OCI-LY7 (cell line): ENCODE data around the gene IGDCC3. TPM values are rescaled to one million over a fixed set of nuclear protein-coding genes. Genes with fewer than 3 reads are reported as not detected.

Source experiments
- BruUV-seq: library from RNA; stranded (reverse); fragments of 400-500 nt; replicated peaks from 2 replicates; lab custom pipeline; 2021; lab: Mats Ljungman, UMichigan
- CTCF ChIA-PET: fragments of 300-600 bp; sonication (Branson Sonifier 250); formaldehyde crosslinking; loops from one replicate; lab custom pipeline; 2022; ENCODE audit warnings: antibody characterized with exemption; ENCODE audit not compliant: unreplicated experiment; lab: Charles Lee
- POLR2A ChIA-PET: fragments of 300-600 bp; sonication (Branson Sonifier 250); formaldehyde crosslinking; loops from one replicate; lab custom pipeline; 2022; ENCODE audit warnings: antibody characterized with exemption; lab: Charles Lee
- DNase-seq: peaks from one replicate; pipeline ENCODE4 v3.0.0-alpha.2; 2015; ENCODE audit warnings: low spot score
- H2AFZ ChIP-seq: fragments of 200-600 bp; sonication (generic), shearing (Covaris generic); 2 replicates; pipeline ENCODE4 v1.6.1; 2014; ENCODE audit warnings: mild to moderate bottlenecking, antibody characterized with exemption, low read length, moderate library complexity
- H3K27ac ChIP-seq: fragments of 200-600 bp; sonication (generic); 2 replicates; pipeline ENCODE4 v1.5.1; 2014; ENCODE audit warnings: mixed run types, low read depth, mild to moderate bottlenecking, moderate library complexity, low read length, inconsistent platforms; ENCODE audit not compliant: poor library complexity, severe bottlenecking
- H3K36me3 ChIP-seq: fragments of 200-600 bp; sonication (generic); 2 replicates; pipeline ENCODE4 v1.6.1; 2014; ENCODE audit warnings: mild to moderate bottlenecking, antibody characterized with exemption, low read length, moderate library complexity, mixed read lengths; ENCODE audit not compliant: insufficient read depth
- H3K4me1 ChIP-seq: fragments of 200-600 bp; sonication (generic); 2 replicates; pipeline ENCODE4 v1.5.1; 2014; ENCODE audit warnings: mild to moderate bottlenecking, low read length; ENCODE audit not compliant: insufficient read depth, poor library complexity, severe bottlenecking
- H3K4me2 ChIP-seq: fragments of 200-600 bp; sonication (generic); 2 replicates; pipeline ENCODE4 v1.6.1; 2014; ENCODE audit warnings: mild to moderate bottlenecking, low read length
- H3K4me3 ChIP-seq: fragments of 200-600 bp; sonication (generic); 2 replicates; pipeline ENCODE4 v1.5.1; 2014; ENCODE audit warnings: mild to moderate bottlenecking, low read depth, low read length; ENCODE audit not compliant: poor library complexity, severe bottlenecking
- H3K79me2 ChIP-seq: fragments of 200-600 bp; sonication (generic); 2 replicates; pipeline ENCODE4 v1.6.1; 2016; ENCODE audit warnings: low read depth, mild to moderate bottlenecking, low read length, moderate library complexity, mixed read lengths; ENCODE audit not compliant: insufficient read depth
- H3K9me2 ChIP-seq: fragments of 200-600 bp; sonication (generic); 2 replicates; pipeline ENCODE4 v1.6.1; 2016; ENCODE audit warnings: mild to moderate bottlenecking, low read length, mixed read lengths; ENCODE audit not compliant: insufficient read depth
- H3K9me3 ChIP-seq: fragments of 200-600 bp; sonication (generic); 2 replicates; pipeline ENCODE4 v1.6.1; 2014; ENCODE audit warnings: mild to moderate bottlenecking, mixed run types, low read length, mixed read lengths
- H4K20me1 ChIP-seq: fragments of 200-600 bp; sonication (generic); 2 replicates; pipeline ENCODE4 v1.6.1; 2014; ENCODE audit warnings: mild to moderate bottlenecking, antibody characterized with exemption, low read length, moderate library complexity, mixed read lengths; ENCODE audit not compliant: insufficient read depth
- CTCF ChIP-seq: fragments of 200-600 bp; sonication (generic); conservative IDR thresholded peaks from 2 replicates; pipeline ENCODE4 v1.5.1; 2014; ENCODE audit warnings: mild to moderate bottlenecking, antibody characterized with exemption, low read length, moderate library complexity, mixed read lengths
- EZH2phosphoT487 ChIP-seq: fragments of 200-600 bp; sonication (generic); IDR thresholded peaks from 2 replicates; pipeline ENCODE4 v1.6.1; 2018; ENCODE audit warnings: low read depth, borderline replicate concordance, mild to moderate bottlenecking, mixed run types, antibody characterized with exemption, low read length, moderate library complexity, mixed read lengths
- intact Hi-C: fragments of 100-400 bp; cut with micrococcal nuclease; formaldehyde crosslinking; loops from one replicate; pipeline ENCODE4 v1.10.0; 2022; ENCODE audit not compliant: unreplicated experiment
- total RNA-seq, 2 experiments: library from RNA; depleted of rRNA in 1 of 2; stranded (reverse); fragments of >200 nt in 1 of 2; shearing (Covaris generic) in 1 of 2; gene quantifications; 2 replicates each; pipeline ENCODE4 v1.2.3, GENCODE V29; 2014 to 2022

The IGDCC3 gene
- total RNA-seq, 2 experiments from 2014 or later, result not detected

GRCh38 chr15:65287520-65287855 is 90.3 kb downstream of the IGDCC3 start:
- Histone ChIP-seq H3K9me3 (no peaks in the 10 kb centered on the region), H2AFZ (peak overlapping the region; percentile 97), H3K9me2 (no peaks in the 10 kb centered on the region), H3K4me3 (peak overlapping the region; percentile 79), H3K36me3 (peaks cover 8% of the 10 kb centered on the region; the same call in 1 of the 2 replicates), H3K4me2 (peak overlapping the region; percentile 99), H4K20me1 (no peaks in the 10 kb centered on the region), H3K27ac (peak overlapping the region; percentile 35), H3K79me2 (peaks cover 6% of the 10 kb centered on the region; the same call in 1 of the 2 replicates), H3K4me1 (peaks cover 27% of the 10 kb centered on the region)
- DNase-seq, result peak; percentile 37
- no TSS peak for BruUV-seq
- intact Hi-C loops, result loop anchor here (1.0 to 10.0 kb wide), 4 partner anchors 8 to 585 kb away; partner anchors contain the start of genes CLPX and PIF1
- TF ChIP-seq EZH2phosphoT487, result no peak
- no peak for TF ChIP-seq CTCF
- ChIA-PET CTCF (no interaction called here), POLR2A (interaction anchor here (0.6 to 3.1 kb wide), 5 partner anchors 9 to 454 kb away, joined by 6 to 29 read pairs (median 6); partner anchors contain the start of genes CLPX and RNU5B-1)

- CTCF ChIA-PET, result interaction anchor here (0.6 to 0.7 kb wide), 6 partner anchors 10 to 827 kb away, joined by 3 to 16 read pairs (median 8); no protein-coding TSS in a partner anchor
- peaks cover 27% of the 10 kb centered on the region for H3K4me1 ChIP-seq
- BruUV-seq, result TSS peak; percentile 79
Measured at GRCh38 chr15:65286704-65287519, 90.9 kb downstream of the IGDCC3 start, which contains the start of gene PARP16. Gene PARP16, minus strand, starts transcription at chr15:65286883. Its CDS starts 457 bp downstream, at chr15:65286426.

More at GRCh38 chr15:65286704-65287519, 90.9 kb downstream of the IGDCC3 start, which contains the start of gene PARP16:
- peak within 1 kb of the TSS; percentile 97 for H2AFZ ChIP-seq
- no peaks in the 10 kb centered on the region for H3K9me3 ChIP-seq
- POLR2A ChIA-PET, result interaction anchor here (0.6 to 3.1 kb wide), 13 partner anchors 9 to 1911 kb away, joined by 3 to 29 read pairs (median 5); partner anchors contain the start of genes CLPX and RNU5B-1
- intact Hi-C loops, result loop anchor here (1.0 to 10.0 kb wide), 4 partner anchors 8 to 585 kb away; partner anchors contain the start of genes CLPX and PIF1
- peak within 1 kb of the TSS; percentile 79 for H3K4me3 ChIP-seq
- H4K20me1 ChIP-seq, result no peaks in the 10 kb centered on the region
- H3K27ac ChIP-seq, result peak within 1 kb of the TSS; percentile 43
- peak; percentile 43 for TF ChIP-seq CTCF
- TF ChIP-seq EZH2phosphoT487, result no peak
- peaks cover 6% of the 10 kb centered on the region; the same call in 1 of the 2 replicates for H3K79me2 ChIP-seq
- H3K36me3 ChIP-seq, result peaks cover 12% of the 10 kb centered on the region; the same call in 1 of the 2 replicates
- DNase-seq, result peak; percentile 94
- peak within 1 kb of the TSS; percentile 99 for H3K4me2 ChIP-seq
- H3K9me2 ChIP-seq, result no peaks in the 10 kb centered on the region
